GM21360 (cell line): Measurements from ENCODE around the gene TTC34.

ENCODE experiments used
- ATAC-seq: cut with Tn5 transposase; IDR thresholded peaks from one replicate; pipeline ENCODE4 v1.9.1; 2021; ENCODE audit warnings: mild to moderate bottlenecking, moderate library complexity; ENCODE audit not compliant: unreplicated experiment

Gene TTC34

DNA sequence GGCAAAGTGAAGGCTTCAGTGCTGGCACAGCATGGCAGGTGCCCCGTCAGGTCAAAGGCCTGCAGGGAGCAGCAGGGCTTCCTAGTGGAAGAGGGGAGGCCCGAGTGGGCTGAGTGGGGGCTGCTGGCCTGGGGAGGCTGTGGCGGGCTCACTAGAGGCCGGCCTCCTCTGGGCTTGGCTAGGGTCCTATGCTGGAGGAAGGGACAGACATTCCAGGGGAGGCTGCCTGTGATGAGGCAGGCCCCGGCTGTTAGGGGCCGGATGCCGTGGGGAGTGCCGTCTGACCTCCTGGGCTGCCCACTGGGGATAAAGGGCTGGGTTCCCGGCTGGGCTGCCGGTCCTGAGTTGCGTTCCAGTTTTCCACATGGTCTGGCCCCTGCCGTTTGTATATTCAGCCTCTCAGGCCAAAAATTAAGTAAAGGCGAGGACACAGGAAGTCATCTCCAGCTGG is 193.8 kb downstream of the TTC34 start:
- no peak for ATAC-seq

DNA sequence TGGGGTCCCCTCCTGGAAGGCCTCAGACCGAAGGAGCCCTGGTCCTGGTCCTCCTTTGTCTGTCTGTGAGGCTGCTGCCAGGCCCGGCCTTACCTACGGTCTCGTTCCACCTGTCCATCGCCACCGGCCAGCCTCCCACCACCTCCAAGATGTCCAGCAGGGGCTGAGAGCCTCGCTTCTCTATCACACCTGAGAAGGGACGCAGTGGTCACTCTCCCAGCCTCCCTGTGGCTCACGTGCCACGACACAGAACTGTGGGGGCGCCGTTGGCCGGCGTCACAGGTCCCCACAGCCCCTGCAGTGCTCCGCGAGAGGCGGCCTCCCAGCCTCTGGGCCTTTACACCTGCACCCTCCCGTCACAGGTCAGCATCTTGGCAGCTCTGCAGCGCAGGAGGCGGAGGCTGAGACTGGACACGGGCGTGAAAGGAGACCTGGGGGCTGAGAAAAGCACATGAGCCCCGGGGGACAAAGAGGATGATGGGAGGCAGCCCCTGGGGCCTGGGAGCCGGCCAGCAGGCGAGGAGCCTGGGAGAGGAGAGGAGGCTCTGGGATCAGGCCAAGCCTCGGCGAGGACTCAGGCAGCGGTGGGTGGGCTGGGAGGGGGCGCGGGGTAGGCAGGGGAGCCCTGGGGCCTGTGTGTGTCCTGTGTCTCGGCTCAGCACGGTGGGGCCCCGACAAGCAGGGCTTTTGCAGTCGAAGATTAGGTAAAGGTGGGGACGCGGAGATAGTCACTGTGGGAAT is 194.4 kb downstream of the TTC34 start:
- no peak for ATAC-seq

DNA sequence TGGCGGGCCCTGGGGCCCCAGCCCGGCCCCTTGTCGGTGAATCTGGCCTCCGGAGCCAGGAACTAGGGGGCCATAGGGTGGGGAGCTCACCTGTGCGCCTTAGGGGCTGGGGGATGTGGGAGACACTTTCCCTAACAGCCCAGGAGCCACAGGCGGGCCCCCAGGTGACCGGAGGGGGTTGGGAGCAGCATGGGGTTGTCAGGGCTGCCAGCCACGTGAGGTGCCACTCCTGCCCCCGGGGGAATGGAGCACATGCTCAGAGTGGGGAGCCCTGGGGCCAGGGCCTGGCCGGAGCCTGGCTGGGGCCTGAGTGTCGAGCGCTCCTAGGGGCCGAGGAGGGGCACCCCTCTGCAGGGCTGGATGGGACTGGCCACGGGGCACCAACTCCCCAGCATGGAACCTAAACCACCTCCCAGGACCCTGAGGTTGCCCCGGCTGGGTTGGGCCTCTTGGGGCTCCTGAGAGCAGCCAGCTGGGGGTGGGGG is 195.1 kb downstream of the TTC34 start:
- no peak for ATAC-seq

DNA sequence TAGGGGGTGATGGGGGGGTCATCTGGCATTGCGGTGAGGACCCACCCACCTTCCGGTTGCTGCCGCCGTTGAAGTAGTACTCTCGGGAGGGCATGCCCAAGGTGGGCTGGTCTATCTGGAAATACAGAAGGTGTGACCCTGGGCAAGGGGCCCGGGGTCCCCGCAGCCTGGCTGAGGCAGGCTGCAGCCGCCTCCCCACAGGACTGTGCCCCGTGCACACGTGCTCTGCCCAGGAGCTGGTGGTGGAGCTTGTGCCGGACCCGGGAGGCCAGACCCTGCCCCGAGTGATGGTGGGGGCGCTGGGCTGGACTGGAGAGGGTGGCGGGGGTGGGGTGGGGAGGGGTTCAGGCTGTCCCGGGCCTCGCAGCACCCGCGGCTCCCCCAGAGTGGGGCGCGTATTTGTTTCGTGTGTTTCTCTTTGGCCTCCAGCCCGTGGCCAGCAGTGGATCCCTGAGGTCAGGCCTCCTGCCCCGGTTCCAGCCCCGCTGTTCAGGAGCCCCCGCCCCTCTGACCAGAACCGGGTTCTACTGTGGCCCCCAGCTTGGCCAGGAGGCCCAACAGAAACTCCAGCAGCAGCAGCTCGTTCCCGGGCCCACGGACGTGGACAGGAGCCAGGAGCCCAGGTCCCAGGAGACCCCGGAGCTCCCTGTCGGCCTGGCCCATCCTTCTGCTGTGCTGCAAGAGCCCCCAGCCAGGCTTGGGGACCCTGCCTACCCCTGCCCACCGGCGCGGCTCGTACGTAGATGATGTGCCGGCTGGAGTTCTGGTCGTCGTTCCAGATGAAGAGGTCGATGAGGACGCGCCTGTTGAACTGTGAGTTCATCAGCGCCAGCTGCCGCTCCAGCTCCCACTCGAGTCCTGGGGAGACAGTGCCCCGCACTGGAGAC is 195.7 kb downstream of the TTC34 start:
- no peak for ATAC-seq

DNA sequence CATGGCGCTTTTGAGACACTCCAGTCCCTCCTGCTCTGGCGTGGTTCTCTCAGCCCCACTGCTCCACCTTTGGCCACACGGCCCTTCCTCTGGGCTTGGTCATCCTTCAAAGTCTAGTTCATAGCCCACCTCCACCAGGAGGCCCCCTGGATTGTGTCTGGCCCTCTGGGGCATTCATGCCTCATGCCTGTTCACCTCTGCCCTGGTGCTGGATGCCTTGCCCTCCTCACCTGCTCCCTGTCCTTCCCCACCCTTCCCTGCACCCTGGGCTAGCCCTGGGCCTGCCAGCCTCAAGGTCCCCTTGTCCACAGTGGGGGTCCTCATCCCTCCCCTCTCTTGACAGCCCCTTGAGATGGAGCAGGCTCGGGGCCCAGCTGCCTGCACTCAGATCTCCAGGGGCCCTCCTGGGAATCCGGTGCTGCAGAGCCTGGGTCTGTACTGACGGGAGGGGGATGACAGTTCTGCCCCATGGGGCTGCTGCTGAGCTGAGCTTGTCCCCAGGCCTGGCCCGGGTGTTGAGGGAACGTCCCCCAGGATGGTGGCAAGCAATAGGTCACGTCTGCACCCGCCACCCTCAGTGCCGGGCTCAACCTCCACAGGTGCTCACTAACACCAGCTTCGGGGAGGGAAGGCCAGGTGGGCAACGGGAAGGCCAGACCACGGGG is 196.5 kb downstream of the TTC34 start:
- ATAC-seq = no peak

DNA sequence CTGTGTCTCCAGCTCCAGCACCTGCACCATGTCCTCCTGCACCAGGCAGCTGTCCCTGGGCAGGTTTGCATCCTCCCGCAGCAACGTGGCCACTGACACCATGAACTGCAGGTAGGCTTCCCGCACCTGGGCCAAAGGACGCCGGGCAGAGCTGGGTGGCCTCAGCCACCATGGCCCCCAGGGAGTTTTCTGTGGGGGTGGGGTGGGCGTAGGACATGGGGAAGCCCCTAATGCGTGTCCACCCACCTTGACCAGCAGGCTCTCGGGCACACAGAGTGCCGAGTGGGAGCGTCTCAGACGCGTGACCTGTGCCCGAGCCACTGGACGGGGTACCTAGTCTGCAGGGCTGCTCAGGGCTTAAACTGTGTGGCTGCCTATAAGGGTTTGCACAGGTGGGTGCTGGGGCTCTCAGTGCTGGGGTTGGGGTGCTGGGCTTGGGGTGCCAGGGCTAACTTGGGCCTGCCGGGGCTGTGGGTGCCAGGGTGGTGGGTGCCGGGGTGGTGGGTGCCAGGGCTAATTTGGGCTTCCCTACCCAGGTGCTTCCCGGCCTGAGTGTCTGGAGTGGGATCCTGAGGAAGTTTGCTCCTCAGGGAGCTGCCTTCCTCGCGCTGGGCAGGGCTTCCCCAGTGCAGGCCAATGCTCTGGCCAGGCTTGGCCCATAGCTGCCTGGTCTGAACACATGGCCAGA is 197.2 kb downstream of the TTC34 start:
- ATAC-seq = no peak

DNA sequence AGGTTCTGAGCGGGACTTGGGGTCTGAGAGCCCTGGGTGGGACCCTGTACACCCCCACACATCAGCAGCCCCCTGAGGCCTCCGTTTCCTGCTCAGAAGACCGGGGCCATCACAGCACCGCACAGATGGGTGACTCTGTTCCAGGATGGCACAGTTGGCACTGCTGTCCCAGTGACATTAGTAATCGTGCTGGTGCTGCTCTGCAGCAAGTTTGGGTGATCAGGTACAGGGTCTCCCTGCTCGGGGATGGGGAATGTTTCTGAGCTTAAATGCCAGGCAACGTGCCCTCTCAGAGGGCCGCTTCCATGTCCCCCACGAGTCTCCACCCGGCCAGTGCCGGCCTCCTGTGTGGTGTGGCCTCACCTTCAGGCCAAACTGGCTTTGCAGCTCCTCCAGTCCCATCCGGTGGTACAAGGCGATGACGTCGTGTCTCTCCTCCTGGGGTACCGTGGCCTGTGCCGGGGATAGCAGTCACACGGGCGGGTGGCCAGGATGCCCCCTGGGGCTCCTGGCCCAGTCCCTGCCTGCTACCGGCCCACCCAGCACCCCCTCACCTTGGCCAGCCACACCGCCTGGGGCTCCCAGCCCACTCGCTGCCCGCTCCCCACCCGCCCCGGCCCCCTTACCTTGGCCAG is 197.9 kb downstream of the TTC34 start:
- ATAC-seq = no peak

DNA sequence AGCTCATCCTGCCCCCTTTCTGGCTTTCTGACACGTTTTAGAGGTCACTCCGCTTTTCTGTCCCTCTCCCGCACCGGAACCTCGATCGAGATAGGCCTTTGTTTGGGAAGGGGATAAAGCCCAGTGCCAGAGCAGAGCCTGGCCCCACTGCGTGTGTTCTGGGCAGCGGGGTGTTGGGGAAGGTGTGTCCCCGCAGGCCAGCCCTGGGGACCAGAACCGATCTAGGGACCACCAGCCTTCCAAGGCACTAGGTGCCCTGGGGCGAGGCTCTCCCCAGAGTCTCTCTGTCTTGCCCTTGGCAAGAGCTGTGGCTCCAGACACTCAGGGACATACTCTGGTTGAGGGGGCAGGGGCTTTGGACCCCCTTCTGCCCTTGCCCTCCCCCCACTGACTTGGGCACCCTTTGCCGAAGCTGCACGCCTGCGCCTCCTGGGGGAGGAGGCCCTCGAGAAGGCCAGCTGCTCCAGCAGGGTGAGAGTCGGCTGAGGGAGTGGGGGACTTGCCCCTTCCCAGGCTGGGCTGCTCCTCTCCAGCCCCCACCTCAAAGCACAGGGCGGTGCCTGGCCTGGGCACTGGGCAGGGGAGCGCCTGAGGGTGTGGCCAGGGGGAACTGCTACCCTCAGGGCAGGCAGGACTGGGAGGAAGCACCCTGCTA is 198.5 kb downstream of the TTC34 start:
- no peak for ATAC-seq

DNA sequence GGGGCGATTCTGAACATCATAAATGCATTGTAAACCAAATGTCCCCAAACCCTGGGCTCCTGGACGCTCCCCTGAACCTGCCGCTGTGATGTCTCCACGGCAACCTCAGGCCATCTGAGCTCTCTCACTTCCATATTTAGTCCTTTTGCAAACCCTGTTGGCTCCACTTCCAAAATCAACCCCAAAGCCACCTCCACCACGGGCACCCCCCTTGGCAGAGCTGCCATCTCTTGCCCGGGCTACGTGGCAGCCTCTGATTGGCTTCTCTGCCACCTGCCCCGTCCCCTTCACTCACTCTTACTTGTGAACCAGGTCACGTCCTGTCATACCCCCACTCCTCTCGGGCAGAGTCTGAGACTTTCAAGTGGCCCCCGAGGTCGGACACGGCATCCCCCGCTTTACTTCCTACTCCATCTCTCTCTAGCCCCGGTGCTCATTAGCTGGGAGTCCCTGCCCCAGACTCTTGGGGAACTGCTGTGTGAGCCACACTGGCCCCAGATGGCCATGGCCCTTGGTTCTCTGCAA is 199.1 kb downstream of the TTC34 start:
- ATAC-seq = no peak

DNA sequence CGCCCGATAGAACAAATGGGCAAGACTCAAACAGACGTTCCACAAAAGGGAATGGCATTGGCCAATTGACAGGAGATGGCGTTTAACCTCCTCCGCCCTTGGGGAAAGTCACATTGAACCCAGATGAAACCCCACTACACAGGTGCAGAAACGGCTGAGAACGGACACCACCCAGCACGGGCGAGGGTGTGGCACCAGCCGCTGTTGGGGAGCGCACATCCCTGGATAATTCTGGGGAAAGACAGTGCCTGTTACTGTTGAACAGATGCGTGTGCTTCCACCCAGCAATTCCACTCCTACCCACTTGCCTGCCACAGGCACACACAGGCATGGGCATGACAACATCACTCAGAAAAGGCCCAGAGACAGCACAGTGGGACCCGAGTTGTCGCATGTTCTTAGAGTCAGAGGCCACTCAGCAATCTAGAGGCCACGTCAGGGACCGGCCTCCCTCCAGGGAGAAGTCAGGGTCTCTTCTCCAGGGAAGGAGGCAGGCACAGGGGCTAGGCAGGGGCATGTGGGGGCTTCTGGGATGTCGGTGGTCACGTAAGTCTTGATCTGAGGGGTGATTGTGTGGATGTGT is 199.7 kb downstream of the TTC34 start:
- no peak for ATAC-seq

DNA sequence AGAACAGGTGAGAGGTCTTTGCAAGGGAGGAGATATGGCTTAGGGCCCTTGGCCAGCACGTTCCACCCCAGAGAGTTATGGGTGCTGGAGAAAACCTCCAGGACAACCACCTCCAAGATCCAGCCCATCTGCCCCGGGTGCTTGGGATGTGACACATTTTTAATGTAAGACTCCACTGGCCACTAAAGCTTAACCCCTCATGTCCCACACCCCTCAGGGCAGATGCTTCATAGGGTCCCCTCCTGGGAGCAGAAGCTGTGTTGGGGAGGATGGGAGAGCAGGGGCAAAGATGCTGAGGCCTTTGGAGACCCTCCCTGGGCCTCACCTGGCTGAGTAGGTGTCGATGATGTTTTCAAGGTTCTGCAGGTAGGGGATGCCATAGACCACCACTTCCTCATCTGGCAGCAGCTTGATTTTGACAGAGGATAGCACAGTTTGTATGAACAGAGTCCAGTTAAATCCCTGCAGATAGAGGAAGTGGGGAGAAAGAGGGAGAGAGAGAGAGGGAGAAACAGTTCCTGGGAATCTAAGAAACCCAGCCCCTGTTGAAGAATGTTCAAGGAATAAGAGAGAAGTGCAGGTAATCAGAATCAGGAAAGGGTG is 203.1 kb downstream of the TTC34 start:
- no peak for ATAC-seq

DNA sequence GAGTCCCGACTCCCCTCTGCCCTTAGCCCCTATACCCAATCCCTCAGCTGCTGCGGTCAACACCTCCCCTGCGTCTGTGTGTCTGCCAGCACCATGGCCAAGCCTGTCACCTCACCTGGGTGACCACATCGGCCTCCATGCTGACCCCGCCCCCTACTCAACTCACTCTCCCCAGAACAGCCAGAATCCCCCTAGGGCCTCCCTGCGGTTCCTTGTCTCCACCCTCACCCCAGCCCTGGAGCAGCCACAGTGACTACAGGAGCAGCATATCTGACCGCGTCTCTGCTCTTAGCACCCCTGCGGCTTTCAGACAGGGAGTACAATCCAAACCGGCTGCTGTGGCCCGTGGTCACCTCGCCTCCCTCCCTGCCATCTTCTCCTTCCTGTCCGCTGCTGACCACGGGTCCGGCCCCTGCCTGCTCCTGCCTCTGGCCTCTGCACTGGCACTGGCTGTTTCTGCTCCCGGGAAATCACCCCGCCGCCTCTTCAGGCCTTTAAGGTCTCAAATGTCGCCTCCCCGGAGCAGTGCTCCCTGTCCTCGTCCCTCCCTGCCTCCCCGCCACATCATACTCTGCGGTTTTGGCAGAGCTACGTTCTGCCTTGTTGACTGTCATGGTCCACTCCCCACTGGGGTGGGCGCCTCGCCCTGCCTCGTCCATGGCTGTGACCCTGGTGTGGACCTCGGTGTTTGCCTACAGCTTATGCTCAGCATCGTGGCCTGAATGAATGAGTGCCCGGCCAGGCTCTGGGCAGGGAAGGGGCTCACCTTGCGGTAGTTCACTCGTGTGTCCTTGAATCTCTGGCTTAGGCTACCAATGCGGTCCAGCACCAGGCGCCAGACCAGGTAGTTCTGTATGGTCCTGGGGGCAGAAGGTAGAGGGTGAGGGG is 203.8 kb downstream of the TTC34 start:
- ATAC-seq = no peak

DNA sequence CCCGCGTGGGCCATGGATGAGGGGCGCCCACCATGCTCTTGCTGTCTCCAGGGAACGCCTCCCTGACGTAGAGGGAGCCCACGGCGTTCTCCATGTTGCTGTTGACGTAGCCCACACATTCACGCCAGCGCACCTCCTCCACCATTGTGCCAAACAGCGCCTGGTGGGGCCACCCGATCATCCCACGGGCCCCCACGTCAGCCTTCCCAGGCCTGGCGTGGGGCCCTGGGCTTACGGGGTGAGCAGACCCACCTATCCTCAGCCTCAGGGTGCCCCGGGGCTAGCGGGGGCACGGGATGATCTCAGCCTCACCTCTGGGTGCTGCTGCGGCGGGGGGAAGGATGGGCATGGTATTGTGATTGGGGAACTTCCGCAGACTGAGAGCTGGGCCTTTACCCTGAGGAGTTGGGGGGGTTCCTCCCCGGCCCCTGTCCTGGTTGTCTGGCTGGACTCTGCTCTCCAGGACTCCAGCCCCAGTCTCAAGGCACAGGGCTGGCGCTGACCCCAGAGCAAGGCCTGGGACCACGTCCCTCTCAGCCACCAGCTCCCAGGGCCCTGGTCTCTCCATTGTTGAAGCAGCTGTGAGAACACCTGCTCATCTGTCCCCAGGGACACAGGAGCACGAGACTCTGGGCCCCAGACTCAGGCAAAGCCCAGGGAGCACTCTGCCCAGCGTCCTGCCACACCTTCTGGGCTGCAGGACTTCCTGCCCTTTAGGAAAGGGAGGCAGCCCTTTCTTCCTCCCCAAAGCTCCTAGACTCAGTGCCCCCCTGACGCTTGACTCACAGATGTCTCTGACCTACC is 204.8 kb downstream of the TTC34 start:
- ATAC-seq = no peak

DNA sequence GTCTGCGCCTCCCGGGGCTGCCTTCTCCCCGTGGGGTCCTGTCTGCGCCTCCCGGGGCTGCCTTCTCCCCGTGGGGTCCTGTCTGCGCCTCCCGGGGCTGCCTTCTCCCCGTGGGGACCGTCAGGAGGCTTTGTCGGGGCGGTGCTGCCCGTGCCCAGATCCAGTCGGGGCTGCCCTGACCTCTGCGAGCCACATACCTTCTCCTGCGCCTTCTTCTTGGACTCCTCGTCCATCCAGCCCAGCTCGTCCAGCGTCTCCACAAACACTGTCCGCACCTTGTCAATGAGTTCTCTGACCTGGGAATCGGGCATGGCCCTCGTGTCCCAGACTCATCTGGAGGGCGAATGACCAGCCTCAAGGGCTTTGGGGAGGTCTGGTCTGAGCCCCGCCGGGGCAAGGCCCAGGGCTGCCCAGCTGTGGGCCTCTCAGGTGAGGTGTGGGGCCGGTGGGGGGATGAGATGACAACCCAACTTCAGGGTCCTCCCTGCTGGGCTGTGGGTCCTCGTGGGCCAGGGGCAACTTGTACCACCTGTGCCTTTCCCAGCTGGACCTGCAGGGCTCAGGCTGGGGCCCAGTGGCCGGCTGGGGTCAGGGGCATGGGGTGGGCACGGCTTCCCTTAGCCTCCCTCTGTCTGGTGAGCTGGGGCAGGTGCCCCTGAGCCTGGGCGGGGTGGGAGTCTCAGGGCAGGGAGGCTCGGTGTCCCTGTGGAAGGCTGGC is 205.5 kb downstream of the TTC34 start:
- no peak for ATAC-seq

DNA sequence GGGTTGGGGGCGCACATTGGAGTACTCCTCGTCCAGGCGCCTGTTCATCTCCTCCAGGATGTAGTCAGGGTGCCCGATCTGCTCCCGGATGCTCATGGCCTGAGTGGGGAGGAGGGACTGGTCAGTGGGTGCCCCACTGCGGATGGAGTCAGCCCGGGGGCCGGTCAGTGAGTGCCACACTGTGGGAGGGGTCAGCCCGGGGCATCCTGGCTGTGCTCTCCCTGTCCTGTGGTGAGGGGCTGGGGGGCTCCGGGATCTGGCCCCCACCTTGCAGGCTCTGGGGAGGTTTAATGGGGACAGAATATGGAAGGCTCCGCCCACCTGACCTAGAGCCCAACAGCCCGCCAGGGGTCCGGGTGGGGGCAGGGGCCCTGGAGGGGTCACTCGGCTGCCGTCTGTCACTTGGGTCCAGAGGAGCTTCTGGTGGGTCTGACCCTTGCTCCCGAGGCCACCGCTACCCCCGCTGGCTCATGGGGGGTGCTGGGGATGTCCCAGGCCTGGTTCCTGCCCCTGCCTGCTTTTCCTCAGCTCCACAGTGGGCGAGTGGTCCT is 206.2 kb downstream of the TTC34 start:
- no peak for ATAC-seq

DNA sequence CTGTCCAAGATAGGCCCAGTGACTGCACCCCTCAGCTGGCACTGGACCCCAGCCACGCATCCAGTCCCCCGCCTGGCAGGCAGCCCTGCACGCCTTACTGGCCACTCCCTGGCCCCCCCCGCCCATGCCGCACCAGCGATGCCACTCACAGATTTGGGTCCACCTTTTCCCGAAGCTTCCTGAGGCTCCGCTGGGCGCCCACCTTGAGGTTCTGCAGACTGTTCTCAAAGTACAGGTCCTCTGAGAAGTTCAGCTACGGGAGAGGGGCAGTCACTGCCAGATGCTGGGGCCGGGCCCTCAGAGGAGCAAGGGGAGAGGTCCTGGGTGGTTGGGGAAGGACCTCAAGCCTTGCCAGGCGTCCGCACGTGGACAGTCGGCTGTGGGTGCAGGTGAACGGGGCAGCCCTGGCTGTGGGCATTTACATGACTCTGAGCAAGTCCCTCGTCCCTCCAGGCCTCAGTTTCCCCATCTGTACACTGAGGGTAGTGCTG is 206.8 kb downstream of the TTC34 start:
- ATAC-seq = no peak
